ENCODE results near the gene PSMB5.
"Not testable (repeated sequence)": the region's sequence is repeated elsewhere in the genome, so short reads cannot be mapped to it uniquely, and the experiment has no call there.

The PSMB5 gene

GRCh38 chr14:23013749-23014054 is 21.0 kb downstream of the PSMB5 start:
- H3K36me3 ChIP-seq (ENCODE audit: control insufficient read depth, insufficient read depth, low read length); H3K4me1 ChIP-seq (ENCODE audit: control insufficient read depth, insufficient read depth, low read length); H3K27me3 ChIP-seq (ENCODE audit: control insufficient read depth, insufficient read depth, low read length); DNase-seq (ENCODE audit: low read depth, low spot score); H3K9me3 ChIP-seq (ENCODE audit: control insufficient read depth, insufficient read depth, low read length); H3K4me3 ChIP-seq (ENCODE audit: low read length); H3K27ac ChIP-seq (ENCODE audit: low read length): not testable (repeated sequence)
- WGBS (ENCODE audit: insufficient coverage, insufficient read length), result no CpG with 5 or more reads among the region's 5 CpGs

DNA sequence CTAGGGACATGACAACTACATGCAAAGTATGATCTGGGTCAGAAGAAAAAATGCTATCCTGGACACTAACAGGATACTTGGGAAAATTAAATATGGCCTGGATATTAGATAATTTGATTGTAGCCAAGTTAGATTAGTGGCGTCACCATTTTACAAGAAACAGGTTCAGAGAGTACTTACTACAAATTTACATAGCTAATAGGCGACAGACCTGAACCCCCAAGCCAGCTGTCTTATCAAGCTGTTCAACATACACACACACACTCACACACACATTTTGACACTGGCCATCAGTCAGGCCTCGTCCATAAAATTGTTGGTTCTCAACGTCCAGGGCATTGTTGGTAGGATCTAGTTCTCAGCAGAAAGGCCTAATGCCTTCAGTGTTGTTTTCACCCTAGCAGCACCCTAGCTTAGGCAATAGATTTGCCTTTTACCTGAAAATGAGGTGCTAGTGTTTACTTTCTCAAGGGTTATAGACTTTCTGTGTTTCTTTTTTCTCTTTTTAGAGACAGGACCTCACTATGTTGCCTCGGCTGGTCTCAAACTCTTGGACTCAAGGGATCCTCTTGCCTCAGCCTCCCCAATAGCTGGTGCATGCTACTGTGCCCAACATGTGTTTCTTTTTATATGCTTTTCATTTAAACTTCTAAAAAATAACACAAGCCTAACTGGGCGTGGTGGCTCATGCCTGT is 21.5 kb downstream of the PSMB5 start:
- Histone ChIP-seq H3K36me3 (ENCODE audit: control insufficient read depth, insufficient read depth, low read length) (no peaks in the 10 kb centered on the region), H3K27ac (ENCODE audit: low read length) (no peak overlapping the region), H3K4me1 (ENCODE audit: control insufficient read depth, insufficient read depth, low read length) (no peaks in the 10 kb centered on the region), H3K9me3 (ENCODE audit: control insufficient read depth, insufficient read depth, low read length) (no peaks in the 10 kb centered on the region), H3K4me3 (ENCODE audit: low read length) (no peak overlapping the region), H3K27me3 (ENCODE audit: control insufficient read depth, insufficient read depth, low read length) (no peaks in the 10 kb centered on the region)
- no peak for DNase-seq (ENCODE audit: low read depth, low spot score)
- no CpG with 5 or more reads among the region's 6 CpGs for WGBS (ENCODE audit: insufficient coverage, insufficient read length)

DNA sequence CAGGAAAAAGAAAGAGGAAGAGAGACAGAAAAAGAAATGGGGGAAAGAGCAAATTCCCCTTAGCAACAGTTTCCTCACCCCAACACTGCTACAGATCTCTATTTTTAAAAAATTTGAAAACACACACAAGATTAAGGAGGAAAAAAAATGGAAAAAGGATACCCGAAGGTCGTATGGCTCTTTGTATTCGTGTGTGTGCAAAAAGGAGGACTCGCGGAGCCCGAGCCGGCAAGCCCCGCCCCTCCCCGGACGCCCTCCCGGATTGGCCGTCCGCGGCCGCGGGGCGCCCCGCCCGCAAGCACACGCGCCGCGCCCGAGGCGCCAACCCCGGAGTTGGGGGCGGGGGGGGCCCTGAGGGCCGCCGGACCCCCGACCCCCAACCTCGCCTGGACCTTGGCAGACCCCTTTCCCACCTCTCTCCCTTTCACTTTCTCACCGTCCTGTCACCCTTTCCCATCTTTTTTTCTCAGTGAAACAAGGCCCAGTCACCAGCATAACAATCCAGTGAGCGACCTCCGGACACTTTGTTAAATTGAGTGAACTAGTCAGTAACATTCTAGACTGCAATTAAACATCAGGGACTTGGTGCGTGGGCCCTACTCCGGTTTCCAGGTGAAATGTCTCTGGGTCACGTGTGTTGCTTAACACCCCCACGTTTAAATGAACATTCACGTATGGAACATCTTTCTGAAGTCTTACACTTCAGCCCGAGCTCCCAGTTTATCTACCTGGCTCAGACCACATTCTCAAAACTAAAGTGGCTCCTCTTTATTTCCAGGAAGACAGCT is 24.6 kb downstream of the PSMB5 start, which contains the start of gene C14orf93:
Gene C14orf93, minus strand, starts transcription at position 205 of the 788 bp plus-strand sequence. CDS start 11,120 bp downstream, outside the sequence.
- Histone ChIP-seq H3K27me3 (ENCODE audit: control insufficient read depth, insufficient read depth, low read length) (no peaks in the 10 kb centered on the region), H3K4me1 (ENCODE audit: control insufficient read depth, insufficient read depth, low read length) (no peaks in the 10 kb centered on the region; the same call in 1 of the 2 replicates), H3K27ac (ENCODE audit: low read length) (no peak within 1 kb of the TSS), H3K4me3 (ENCODE audit: low read length) (peak within 1 kb of the TSS; percentile 28; the same call in 1 of the 2 replicates), H3K9me3 (ENCODE audit: control insufficient read depth, insufficient read depth, low read length) (no peaks in the 10 kb centered on the region), H3K36me3 (ENCODE audit: control insufficient read depth, insufficient read depth, low read length) (no peaks in the 10 kb centered on the region)
- DNase-seq (ENCODE audit: low read depth, low spot score), result no peak
- WGBS (ENCODE audit: insufficient coverage, insufficient read length), result no CpG with 5 or more reads among the region's 40 CpGs

DNA sequence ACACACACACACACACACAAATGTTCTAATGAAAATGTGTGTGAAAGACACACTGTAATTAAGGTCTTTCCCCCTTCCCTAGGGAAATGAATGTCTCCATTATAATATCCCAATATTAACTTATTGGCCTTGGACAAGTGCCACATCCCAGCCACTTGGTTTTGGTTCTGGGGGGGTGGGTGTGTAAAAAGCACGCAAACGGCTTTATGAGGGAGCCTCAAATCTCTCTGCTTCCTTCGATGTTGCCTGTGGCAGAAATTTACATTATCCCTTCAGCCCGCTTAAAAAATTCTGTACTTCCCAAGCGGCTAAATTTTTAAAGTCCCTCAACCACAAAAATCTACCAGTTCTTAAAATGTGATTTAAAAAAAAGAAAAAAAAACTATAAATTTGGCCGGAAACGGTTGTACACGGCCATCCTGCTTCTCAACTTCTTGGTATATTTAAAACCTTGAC is 25.2 kb downstream of the PSMB5 start:
- no CpG with 5 or more reads among the region's 8 CpGs for WGBS (ENCODE audit: insufficient coverage, insufficient read length)
- Histone ChIP-seq H3K27me3 (ENCODE audit: control insufficient read depth, insufficient read depth, low read length) (no peaks in the 10 kb centered on the region), H3K9me3 (ENCODE audit: control insufficient read depth, insufficient read depth, low read length) (no peaks in the 10 kb centered on the region), H3K27ac (ENCODE audit: low read length) (no peak overlapping the region), H3K36me3 (ENCODE audit: control insufficient read depth, insufficient read depth, low read length) (no peaks in the 10 kb centered on the region), H3K4me1 (ENCODE audit: control insufficient read depth, insufficient read depth, low read length) (no peaks in the 10 kb centered on the region; the same call in 1 of the 2 replicates), H3K4me3 (ENCODE audit: low read length) (no peak overlapping the region)
- no peak for DNase-seq (ENCODE audit: low read depth, low spot score)

DNA sequence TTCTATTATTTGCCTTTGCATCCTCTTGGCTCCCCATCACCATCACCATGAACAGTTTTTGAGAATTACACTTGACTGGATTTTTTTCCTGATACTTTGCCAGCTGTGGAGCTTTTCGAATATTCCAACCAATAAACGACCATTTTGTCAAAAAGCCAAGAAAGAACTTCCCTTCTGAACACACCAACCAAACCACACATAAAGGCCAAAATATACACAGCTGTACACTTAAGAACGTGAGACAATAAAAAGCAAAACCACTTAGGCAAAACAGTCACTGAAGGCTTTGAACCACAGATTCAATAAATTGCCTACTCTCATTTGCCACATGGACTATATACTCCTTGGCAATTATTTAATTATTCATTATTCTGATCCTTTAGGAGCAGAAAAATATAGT is 25.9 kb downstream of the PSMB5 start:
- Histone ChIP-seq H3K27me3 (ENCODE audit: control insufficient read depth, insufficient read depth, low read length) (no peaks in the 10 kb centered on the region), H3K9me3 (ENCODE audit: control insufficient read depth, insufficient read depth, low read length) (no peaks in the 10 kb centered on the region), H3K4me3 (ENCODE audit: low read length) (no peak overlapping the region), H3K27ac (ENCODE audit: low read length) (no peak overlapping the region), H3K4me1 (ENCODE audit: control insufficient read depth, insufficient read depth, low read length) (no peaks in the 10 kb centered on the region; the same call in 1 of the 2 replicates), H3K36me3 (ENCODE audit: control insufficient read depth, insufficient read depth, low read length) (no peaks in the 10 kb centered on the region)
- WGBS (ENCODE audit: insufficient coverage, insufficient read length), result no CpG with 5 or more reads among the region's 3 CpGs
- no peak for DNase-seq (ENCODE audit: low read depth, low spot score)

GRCh38 chr14:23006544-23007419 is 27.9 kb downstream of the PSMB5 start:
- no peaks in the 10 kb centered on the region for H3K27me3 ChIP-seq (ENCODE audit: control insufficient read depth, insufficient read depth, low read length)
- peak overlapping the region; percentile 64 for H3K4me3 ChIP-seq (ENCODE audit: low read length)
- peak; percentile 96 for DNase-seq (ENCODE audit: low read depth, low spot score)
- no peaks in the 10 kb centered on the region; the same call in 1 of the 2 replicates for H3K4me1 ChIP-seq (ENCODE audit: control insufficient read depth, insufficient read depth, low read length)
- WGBS (ENCODE audit: insufficient coverage, insufficient read length), result no CpG with 5 or more reads among the region's 62 CpGs
- H3K36me3 ChIP-seq (ENCODE audit: control insufficient read depth, insufficient read depth, low read length), result no peaks in the 10 kb centered on the region
- H3K9me3 ChIP-seq (ENCODE audit: control insufficient read depth, insufficient read depth, low read length), result no peaks in the 10 kb centered on the region
- no peak overlapping the region for H3K27ac ChIP-seq (ENCODE audit: low read length)

GRCh38 chr14:23006188-23006534 is 28.5 kb downstream of the PSMB5 start:
- H3K4me3 ChIP-seq (ENCODE audit: low read length), result no peak overlapping the region
- H3K4me1 ChIP-seq (ENCODE audit: control insufficient read depth, insufficient read depth, low read length), result no peaks in the 10 kb centered on the region; the same call in 1 of the 2 replicates
- no peak overlapping the region for H3K27ac ChIP-seq (ENCODE audit: low read length)
- no peaks in the 10 kb centered on the region for H3K27me3 ChIP-seq (ENCODE audit: control insufficient read depth, insufficient read depth, low read length)
- H3K36me3 ChIP-seq (ENCODE audit: control insufficient read depth, insufficient read depth, low read length), result no peaks in the 10 kb centered on the region
- no peak for DNase-seq (ENCODE audit: low read depth, low spot score)
- no peaks in the 10 kb centered on the region for H3K9me3 ChIP-seq (ENCODE audit: control insufficient read depth, insufficient read depth, low read length)
- no CpG with 5 or more reads among the region's 5 CpGs for WGBS (ENCODE audit: insufficient coverage, insufficient read length)

GRCh38 chr14:23005451-23006187 is 29.1 kb downstream of the PSMB5 start:
- WGBS (ENCODE audit: insufficient coverage, insufficient read length), result no CpG with 5 or more reads among the region's 3 CpGs
- Histone ChIP-seq H3K27me3 (ENCODE audit: control insufficient read depth, insufficient read depth, low read length) (no peaks in the 10 kb centered on the region), H3K4me1 (ENCODE audit: control insufficient read depth, insufficient read depth, low read length) (no peaks in the 10 kb centered on the region; the same call in 1 of the 2 replicates), H3K4me3 (ENCODE audit: low read length) (no peak overlapping the region), H3K9me3 (ENCODE audit: control insufficient read depth, insufficient read depth, low read length) (no peaks in the 10 kb centered on the region), H3K27ac (ENCODE audit: low read length) (no peak overlapping the region), H3K36me3 (ENCODE audit: control insufficient read depth, insufficient read depth, low read length) (no peaks in the 10 kb centered on the region)
- DNase-seq (ENCODE audit: low read depth, low spot score), result no peak

GRCh38 chr14:23004274-23004673 is 30.4 kb downstream of the PSMB5 start:
- DNase-seq (ENCODE audit: low read depth, low spot score); H3K4me3 ChIP-seq (ENCODE audit: low read length); H3K36me3 ChIP-seq (ENCODE audit: control insufficient read depth, insufficient read depth, low read length); H3K27me3 ChIP-seq (ENCODE audit: control insufficient read depth, insufficient read depth, low read length); H3K27ac ChIP-seq (ENCODE audit: low read length); H3K4me1 ChIP-seq (ENCODE audit: control insufficient read depth, insufficient read depth, low read length); H3K9me3 ChIP-seq (ENCODE audit: control insufficient read depth, insufficient read depth, low read length): not testable (repeated sequence)
- WGBS (ENCODE audit: insufficient coverage, insufficient read length), result no CpG with 5 or more reads among the region's 4 CpGs

- Histone ChIP-seq H3K9me3 (ENCODE audit: control insufficient read depth, insufficient read depth, low read length) (no peaks in the 10 kb centered on the region), H3K4me1 (ENCODE audit: control insufficient read depth, insufficient read depth, low read length) (no peaks in the 10 kb centered on the region; the same call in 1 of the 2 replicates), H3K4me3 (ENCODE audit: low read length) (no peak overlapping the region), H3K27ac (ENCODE audit: low read length) (no peak overlapping the region), H3K27me3 (ENCODE audit: control insufficient read depth, insufficient read depth, low read length) (no peaks in the 10 kb centered on the region), H3K36me3 (ENCODE audit: control insufficient read depth, insufficient read depth, low read length) (no peaks in the 10 kb centered on the region)
- no CpG with 5 or more reads among the region's 3 CpGs for WGBS (ENCODE audit: insufficient coverage, insufficient read length)
- no peak for DNase-seq (ENCODE audit: low read depth, low spot score)
Measured at GRCh38 chr14:23002592-23002991, 32.1 kb downstream of the PSMB5 start.
